SIG-M5 treated with dmso at 0.1 percent for 504 hours (cell line): ENCODE data around the gene ENOX1.
A peak's percentile ranks its signal among the peaks of the same experiment; 100 is the strongest.

ENCODE experiments used
- DNase-seq: peaks from one replicate; lab custom pipeline; 2025; ENCODE audit not compliant: unreplicated experiment; lab: John Stamatoyannopoulos, UW

The ENOX1 gene

DNA sequence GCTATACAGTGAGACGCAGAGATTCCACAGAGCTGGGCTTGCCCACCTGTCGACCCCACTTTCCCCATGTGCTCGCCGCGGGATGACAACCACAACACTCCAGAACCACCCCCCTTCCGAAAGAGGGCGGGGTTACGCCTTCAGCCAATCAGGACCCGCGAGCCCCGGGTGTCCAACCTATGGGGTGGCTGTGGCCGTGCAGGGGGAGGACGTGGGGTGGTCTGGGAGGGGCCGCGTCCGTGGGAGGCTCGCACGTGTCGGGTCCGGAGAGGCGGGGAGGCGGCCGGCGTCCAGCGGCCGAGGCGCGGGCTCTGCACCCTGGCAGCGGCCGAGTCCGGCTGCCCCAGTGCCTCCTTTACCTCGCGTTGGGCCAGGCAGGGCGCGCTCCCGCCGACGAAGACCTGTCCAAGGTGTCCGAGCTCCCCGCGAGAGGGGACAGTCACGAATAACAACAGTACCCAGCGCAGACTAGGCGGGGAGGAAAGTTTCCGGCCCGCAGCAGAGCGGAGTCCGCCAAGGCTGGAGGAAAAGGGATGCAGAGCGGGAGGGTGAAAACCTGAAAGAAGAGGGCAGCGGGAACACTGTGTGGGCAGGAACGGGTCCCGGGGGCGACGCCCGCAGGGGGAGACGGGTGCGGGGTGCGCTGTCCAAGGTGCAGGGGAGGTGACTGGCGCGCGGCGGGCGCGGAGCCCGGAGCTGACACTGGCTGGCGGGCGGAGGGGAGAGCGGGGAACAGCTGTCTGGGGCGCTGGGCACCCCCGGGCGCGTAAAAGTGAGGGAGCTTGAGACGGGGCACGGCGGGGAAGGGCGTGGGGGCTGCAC, 911 bp downstream of the ENOX1 start:
- peak; percentile 2 for DNase-seq

DNA sequence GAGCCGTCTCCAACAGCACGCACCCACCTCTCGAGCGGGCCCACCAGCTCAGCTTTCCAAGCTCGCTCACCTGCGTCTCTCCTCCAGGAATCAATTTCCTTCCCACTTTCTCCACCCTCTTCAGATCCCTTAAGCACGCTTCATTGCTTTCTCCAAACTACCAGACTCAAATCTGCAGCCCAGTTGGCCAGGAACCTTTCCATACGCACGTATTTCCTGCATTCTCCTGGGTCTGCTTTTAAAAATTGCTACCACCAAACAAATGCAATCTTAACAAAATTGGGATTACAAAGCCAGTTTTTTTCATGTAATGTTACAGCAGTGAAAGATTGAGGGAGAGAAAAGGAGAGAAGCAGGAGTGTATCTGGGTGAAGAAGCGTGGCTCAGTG, 1.5 kb downstream of the ENOX1 start:
- DNase-seq, result no peak

DNA sequence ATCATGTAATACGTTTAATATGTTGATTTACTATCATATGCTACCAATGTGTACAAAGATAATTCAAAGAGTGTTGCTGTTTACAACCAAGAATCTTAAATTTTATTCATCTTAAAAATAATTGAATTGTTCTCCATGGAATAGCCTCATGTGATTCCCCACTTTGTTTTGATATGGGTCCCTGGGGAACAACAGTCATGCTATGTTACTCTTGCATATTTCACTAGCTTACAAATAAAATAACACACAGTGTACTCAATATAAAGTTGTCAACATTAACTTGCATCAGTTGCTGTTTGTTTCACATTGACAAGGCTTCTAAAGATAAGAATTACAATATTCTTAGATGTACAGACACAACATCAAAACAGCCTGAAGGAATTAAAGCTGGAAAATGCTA, 2.3 kb downstream of the ENOX1 start:
- no peak for DNase-seq

DNA sequence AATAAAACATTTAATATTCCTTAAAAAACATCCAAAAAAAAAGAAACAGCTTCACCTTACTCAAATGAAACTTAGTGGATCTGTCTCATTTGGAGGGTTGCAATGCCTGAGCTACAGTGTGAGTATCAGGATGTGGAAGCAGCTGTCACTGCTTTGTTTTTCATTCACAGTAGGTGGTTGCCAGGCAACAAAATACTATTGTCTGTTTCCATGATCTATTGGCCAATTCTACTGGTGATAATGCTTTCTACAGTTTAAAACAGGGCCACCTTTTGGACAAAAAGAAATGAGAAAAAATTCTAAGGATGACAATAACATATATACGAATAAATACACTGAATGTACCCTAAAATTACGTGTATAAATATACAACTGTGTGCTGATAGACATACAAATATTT, 3.0 kb downstream of the ENOX1 start:
- peak; percentile 42 for DNase-seq

DNA sequence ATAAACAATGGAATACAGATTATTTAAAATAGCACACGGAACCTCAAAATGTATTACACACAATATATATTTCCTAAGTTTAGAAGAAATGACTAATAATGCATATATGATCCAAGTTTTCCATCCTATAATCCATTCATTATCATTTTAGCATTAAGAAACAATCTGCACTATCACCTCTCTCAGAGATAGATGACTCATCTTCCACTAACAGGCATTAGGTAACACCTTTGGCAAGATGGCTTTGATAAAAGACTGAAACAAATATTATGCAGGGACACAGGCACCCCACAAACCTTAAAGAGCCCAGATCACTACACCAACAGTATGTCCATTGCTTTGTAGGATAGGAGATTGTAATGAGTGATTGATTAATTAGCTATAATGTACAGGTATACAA, 4.1 kb downstream of the ENOX1 start:
- DNase-seq, result no peak

DNA sequence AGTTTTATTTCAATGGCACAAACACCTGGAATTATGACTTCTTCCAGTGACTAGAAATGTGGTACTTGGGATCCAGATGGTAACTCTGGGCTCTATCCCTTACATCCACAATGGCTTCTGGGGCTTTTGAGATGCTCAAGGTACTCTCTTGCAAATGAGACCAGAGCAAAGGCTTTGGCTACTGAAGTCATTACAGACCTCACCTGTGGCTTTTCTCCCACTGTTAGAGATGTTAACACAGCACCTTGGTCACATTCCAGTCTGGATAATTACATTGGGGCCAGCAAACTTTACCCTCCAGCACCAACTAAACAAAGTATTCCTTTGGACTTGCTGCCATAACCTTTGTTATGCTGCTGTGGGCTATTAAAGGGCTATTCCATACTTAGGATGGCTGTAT, 6.1 kb downstream of the ENOX1 start:
- no peak for DNase-seq

DNA sequence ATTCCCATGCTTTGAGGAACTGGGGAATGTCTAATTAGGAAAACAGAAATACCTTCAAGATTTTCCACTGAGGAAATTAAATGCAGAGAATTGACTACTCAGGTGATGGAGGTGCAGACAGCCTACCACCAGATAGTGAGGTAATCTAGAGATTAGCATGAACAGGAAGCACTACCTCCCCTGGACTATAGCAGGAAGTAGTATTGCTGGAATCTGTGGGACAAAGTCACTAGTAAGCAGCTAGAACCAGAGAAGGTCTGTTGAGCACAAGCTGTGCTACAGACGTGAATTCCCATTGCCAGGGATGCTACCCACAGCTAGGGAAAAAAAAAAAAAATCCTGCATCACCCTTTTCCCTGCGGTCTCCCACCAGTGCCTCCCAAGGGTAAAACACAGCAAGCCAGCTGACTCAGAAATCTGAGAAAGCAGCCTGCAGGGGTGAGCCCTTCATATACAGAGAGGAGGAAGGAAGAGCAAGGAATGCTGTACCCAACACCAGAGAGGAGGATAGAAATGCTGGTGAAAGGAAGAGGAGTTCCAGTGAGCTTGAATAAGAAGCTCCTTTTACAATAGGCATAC, 10.2 kb downstream of the ENOX1 start:
- DNase-seq, result no peak

DNA sequence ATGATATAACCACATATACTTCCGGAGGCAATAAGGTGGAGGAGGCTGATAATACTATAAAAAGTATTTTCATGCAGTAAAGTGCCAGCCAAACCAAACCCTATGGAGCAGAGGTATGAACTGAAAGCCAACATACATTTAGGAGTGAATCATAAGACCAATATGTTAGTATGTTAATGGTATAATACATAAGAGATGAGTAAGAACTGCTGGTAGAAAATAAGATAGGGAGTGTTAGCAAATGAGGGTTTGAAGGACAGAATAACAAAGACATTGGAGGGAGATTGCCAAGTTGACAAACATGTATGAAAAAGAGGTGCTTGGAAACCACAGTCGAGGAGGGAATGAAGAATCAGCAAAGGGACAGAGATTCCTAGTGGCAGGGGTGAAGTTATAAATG, 10.8 kb downstream of the ENOX1 start:
- DNase-seq, result no peak

DNA sequence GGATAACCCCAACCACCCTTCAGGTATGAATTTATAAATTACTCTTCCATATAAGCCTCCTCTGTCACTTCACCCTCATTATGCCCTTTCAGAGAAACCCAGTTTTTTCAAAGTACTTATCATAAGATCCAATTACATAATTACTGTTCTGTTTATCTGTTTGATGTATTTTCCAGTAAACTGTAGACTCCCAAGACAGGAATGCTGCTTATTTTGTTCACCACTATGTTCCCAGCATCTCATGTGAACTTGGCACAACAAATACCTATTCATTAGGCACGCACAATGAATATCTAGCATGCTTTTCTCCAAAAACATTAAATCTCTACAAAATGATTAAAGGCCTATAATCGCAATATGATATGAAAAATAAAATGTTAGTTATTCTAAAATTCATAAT, 13.2 kb downstream of the ENOX1 start:
- no peak for DNase-seq

DNA sequence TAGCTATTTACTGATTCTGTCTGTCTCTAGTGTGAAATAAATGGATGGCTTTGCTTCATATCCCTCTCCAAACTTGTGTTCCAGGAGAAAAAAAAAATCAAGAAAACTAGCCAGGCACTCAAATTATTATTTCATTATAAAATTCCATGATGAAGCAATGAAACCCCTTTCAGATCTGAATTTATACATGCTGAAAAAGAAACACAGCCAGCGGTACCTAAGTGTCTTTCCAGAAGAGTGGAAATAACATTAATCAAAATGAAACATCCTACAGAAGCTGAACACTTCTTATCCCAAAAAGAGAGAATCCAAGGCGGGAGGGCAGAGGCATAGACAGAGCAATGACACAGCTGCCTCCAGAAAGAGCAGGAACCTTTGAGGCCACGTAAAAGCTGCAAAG, 15.9 kb downstream of the ENOX1 start:
- DNase-seq, result no peak

DNA sequence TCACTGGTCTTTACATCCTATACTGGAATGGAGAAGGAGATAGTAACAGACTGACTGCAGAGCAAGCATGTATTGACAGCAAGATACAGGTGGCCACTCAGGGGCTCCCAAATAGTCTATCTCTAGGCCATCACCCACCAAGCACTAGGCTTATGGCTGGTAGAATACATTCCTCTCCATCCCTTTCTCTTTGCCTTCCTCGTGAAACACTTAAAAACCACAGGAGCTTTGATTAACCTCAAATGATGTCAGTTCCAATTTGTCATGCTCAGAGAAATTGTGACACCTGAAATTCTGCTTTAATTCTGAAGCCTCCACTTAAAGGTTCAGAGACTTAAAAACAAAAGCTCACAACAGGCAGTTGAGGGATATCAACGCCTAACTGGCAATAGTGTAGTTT, 17.2 kb downstream of the ENOX1 start:
- DNase-seq, result no peak

DNA sequence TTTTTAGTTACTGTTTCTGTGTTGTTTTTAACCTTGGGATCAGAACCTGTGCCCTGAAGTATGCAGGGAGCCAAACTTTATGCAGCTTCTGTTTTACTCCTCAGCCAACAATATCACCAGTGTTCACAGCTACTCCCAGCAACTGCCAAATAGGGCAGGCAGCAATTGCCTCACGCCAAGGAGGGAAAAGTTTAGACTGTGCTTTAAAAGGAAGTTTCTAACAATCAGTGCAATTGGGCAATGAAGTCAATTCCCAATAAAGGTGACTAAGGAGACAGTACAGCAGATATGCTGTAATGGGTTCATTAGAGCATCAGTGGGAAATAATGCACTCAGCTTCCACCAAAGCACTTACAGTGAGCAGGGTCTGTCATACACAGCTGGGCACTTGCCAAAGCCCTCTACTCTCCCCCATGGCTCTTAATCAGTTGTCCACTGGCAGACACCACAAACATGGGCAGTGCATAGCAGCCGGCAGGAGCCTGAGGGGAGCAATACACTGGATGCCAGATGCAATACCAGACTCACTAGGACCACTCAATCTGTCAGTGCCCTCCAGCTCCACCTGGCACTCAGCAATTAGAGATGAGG, 19.3 kb downstream of the ENOX1 start:
- DNase-seq, result no peak

DNA sequence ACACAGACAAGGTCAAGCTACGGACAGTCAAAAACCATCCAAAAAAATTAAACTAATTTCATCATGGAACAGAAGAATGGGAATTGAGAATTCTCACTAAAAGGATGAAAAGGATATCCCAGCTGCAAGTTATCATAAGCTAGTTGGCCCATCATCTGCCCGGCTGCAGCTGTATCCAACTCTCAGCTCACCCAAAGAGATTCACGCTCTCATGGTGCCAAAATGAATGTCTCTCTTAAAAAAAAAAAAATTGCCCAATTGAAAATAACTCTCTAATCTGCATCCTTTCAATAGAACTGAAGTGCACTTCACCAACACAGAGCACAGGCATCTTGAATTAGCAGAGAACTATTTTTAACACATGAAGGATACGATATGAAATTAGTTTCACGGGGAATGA, 20.0 kb downstream of the ENOX1 start:
- no peak for DNase-seq

DNA sequence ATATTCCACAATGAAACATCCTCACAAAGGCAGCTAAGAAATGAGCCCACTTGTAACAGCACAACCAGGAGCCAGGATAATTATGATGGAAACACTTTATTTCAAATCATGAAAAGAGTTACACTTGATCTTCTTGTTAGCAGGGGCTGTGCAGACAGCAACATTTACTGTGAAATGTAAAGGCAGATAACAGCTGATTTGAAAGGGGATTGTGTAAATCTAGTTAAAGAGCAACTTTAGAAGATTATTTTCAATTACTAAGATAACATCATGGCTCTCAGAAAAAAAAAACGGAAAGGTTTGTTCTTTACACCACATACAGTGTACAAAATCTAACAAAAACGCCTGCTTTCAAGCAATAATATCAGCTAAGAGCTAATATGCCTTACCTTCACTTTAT, 22.4 kb downstream of the ENOX1 start:
- DNase-seq, result no peak

DNA sequence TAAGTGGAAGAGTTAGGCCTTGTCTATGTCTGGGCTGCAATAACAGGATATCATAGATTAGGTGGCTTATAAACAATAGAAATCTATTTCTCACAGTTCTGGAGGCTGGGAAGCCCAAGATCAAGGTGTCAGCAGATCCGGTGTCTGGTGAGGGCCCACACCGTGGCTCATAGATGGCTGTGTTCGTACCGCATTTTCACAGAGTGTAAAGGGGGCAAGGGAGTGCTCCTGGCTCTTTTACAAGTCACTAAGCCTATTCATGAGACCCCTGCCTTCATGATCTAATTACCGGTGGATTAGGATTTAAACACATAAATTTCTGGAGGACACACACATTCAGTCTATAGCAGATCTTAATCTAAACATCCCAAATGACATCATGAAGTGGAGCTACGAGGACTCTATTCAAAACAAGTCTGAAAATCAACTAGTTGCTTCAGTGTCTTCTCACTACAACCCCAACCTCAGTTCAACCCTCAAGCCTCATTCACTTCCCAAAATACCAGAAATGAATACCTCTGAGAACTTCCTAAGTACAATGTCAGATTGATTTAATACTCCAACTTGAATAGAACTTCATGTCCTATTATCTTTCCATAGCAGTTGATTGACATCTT, 23.5 kb downstream of the ENOX1 start:
- DNase-seq, result no peak

DNA sequence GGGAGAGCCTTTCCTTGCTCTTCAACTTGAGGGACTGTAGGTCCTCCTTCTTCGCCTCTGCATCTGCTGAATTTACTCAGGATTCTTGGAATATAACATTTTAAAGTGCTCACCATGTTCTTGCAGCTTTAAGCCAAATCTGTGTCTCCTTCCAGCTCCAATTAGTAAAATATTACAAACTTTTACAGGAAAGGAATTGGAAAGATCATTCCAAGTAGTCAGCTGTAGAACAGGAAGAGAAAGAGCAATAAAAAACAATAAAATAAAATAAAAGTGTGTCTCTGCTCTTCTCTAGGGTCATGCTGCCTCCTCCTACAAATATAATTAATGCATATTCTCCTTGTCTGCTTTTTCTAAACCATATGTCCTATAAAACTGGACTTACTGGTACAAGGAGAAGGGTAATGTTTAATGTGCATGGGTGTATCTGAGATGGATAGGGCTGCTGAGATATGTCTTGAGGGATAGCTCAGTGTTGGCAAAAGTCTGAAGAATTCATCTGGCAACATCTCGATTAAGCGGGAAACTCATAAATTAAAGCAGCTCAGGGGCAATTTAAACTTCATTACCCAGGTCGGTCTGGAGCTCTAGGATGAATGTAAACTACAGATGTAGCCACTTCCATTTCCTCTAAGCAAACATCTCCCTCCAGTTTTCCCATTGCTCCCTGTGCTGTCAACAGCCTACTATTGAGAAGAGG, 25.0 kb downstream of the ENOX1 start:
- no peak for DNase-seq

DNA sequence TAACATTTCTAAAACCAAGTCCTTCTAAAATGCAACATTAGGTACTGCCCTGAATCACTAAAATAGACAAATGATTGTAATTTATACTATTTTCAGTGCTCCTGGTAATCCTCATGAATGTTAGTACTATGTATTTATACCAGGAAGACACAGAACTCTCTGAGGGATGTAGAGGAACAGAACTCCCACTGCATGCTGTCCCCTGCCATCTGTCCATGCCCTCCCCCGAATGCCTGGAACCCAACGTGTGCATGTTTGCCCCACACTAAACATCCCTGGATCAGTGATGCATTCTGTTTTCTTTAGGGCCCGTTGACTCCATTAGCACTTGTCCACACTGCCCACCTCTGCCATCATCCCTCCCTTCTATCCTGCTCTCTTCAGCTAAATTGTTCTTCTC, 26.5 kb downstream of the ENOX1 start:
- DNase-seq, result no peak

DNA sequence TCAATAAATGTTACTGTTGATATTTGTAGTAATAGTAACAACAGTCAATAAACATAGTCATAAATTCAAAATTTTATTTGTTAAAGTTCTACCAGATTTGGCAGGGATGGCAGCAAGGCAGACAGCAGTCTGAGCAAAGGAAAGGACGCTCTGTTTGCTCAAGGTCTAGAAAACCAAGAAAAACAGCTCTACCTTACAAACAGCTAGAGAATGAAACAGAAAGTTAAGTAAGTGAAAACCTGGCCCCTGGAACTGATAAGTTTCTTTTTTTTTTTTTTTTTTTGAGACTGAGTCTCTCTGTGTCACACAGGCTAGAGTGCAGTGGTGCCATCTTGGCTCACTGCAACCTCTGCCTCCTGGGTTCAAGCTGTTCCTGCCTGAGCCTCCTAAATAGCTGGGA, 27.9 kb downstream of the ENOX1 start:
- no peak for DNase-seq

DNA sequence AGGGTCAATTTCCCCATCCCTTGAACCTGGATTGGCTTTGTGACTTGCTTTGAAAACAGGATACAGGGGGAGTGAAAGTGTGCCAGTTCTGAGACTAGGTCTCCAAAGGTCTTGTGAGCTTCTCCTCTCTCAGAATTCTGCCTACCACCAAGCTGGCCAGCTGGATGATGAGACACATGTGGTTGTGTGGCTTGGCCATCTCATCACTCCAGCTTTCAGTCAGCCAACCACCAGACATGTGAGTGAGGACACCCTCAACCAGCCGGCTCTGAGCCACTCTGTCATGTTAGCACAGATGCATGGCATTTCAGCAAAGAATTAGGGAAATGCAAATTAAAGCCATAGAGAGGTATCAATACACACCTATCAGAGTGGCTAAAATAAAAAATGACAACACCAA, 29.5 kb downstream of the ENOX1 start:
- no peak for DNase-seq

DNA sequence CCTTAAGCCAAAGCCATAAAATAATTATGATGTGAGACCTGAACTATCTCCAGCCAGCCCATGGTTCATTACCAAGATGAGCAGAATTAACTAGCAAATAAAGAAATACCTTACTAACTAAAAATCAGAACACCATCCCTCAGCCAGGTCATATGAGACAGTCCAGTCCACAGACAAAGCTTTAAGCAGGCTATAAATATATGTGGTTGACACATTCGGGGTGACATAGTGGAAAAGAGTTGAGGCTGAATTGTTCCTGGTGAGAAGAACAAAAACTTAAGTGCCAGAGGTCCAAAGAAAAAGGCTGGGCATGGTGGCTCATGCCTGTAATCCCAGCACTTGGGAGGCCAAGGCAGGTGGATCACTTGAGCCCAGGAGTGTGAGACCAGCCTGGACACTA, 30.9 kb downstream of the ENOX1 start:
- DNase-seq, result no peak

DNA sequence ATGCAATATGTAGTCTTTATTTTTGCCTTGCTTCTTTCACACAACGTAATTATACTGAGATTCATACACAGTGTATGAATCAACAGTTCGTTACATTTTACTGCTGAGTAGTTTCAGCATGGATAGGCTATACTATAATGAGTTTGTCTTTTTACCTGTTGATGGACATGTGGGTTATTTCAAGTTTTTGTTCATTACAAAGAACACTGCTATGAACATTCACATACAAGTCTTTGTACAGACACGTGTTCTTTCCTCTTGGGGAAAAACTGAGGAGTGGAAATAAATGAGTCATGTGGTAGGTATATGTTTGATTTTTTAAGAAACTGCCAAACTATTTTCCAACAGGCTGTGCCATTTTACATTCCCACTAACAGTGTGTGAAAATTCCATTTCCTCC, 35.1 kb downstream of the ENOX1 start:
- no peak for DNase-seq

DNA sequence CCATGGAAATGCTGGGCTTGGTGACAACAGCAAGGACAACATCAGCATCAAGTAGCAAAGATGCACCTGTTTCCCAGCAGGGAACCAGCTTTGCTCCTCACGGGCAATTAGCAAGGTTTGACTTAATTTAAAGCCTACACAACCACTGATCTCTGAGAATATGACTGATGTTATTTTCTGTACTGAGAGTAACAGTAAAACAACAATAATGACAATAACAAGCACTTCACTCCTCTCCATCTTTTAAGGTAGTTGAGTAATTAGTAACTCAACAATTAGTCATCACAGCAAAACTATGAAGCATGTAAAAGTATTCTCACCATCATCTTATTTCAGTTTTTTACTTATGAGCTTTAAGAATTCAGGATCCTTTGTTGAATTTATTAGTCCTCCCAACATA, 37.3 kb downstream of the ENOX1 start:
- no peak for DNase-seq
